IPS-NIHi11 (cell line): ENCODE measurements around the gene BEND6.
"Not testable (repeated sequence)": the region's sequence is repeated elsewhere in the genome, so short reads cannot be mapped to it uniquely, and the experiment has no call there.

Experiments
- DNase-seq: peaks from one replicate; pipeline ENCODE4 v3.0.0; 2012; ENCODE audit warnings: mixed read lengths, low spot score

Gene BEND6

GRCh38 chr6:56984361-56984760 lies 29.5 kb downstream of the BEND6 start:
- DNase-seq, result no peak

- DNase-seq, result no peak
Observed at GRCh38 chr6:56984884-56985283, 30.0 kb downstream of the BEND6 start.

DNA sequence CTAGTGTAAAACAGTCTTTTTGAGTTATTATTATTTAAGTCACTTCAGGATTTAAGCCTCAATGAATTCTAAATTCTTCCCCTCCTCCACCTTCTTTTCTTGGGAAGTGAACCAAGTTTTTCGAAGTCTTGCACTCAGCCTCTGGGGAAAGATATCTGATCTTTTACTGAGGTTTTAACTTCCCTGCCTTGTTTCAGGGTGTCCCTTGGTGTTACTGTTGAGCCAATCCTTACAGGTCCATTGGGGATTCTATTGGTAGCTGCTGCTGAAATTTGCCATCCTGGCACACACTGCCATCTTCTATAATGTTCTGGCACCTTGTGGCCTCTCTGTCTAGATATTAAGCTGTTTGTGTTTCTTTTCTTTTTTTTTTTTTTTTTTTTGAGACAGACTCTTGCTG lies 31.7 kb downstream of the BEND6 start:
- DNase-seq, result no peak

DNA sequence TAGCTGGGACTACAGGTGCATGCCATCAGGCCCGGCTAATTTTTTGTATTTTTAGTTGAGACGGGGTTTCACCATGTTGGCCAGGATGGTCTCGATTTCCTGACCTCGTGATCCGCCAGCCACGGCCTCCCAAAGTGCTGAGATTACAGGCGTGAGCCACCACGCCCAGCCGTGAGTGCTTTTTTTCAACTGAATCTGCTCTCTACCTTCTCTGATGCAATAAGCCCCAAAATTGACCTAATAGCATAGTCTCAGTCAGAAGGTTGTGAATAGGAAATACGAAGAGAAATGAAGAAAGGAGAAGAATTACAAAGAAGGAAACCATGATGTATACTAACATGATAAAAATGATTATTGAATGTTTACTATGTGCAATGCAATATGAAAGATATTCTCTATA lies 33.2 kb downstream of the BEND6 start:
- no peak for DNase-seq

DNA sequence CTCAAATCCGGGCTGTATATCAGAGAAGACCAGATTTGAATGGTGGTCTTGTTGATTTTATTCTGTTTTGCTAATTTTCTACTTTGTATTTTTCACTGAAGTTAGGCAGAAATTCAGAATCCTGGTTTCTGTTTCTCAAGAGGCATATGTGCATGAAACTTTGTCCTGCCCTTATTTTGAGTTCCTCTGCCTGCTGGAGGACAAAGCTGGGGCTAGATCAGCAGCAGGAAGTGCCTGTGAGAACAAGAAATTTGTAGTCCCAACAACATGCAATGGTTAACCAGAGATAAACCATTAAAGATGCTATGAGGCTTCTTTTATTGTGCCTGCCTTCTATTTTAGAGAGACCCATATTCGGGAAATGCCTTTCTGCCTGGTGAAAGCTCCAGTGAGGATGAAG lies 37.1 kb downstream of the BEND6 start:
- no peak for DNase-seq

GRCh38 chr6:56992703-56993102 lies 37.8 kb downstream of the BEND6 start:
- DNase-seq, result no peak

DNA sequence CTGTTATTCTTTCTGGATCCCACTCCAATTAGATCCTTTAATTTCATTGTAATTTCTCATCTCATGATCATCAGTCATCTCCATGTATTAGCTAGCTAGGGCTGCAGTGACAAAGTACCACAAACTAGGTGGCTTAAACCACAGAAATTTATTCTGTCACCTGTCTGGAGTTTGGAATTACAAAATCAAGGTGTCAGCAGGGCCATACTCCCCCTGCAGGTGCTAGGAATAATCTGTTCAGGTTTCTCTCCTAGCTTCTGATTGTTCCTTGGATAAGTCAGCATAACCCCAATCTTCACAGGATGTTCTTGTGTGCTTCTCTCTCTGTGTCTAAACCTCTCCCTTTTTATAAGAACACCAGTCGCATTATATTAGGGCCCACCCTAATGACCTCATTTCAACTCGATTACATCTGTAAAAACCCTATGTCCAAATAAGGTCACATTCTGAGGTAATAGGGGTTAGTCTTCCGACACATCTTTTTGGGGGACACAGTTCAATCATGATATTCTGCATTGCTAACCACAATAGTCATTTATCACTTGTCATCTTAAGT lies 40.5 kb downstream of the BEND6 start:
- DNase-seq, result peak; percentile 15

DNA sequence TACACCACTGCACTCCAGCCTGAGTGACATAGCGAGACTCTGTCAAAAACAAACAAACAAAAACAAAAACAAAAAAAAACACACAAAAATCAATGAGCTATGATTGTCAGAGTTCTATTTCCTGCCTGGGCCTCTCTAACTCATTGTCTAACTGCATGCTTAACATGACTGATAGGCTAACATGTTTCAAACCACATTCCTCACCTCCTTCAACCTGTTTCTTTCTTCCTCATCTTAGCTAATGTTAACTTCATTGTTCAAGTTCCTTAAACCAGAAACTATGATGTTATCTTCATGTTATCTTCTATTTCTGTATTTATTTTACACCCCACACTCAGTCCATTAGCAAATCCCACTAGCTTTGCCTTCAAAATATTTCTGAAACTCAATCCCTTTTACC lies 41.5 kb downstream of the BEND6 start:
- no peak for DNase-seq

DNA sequence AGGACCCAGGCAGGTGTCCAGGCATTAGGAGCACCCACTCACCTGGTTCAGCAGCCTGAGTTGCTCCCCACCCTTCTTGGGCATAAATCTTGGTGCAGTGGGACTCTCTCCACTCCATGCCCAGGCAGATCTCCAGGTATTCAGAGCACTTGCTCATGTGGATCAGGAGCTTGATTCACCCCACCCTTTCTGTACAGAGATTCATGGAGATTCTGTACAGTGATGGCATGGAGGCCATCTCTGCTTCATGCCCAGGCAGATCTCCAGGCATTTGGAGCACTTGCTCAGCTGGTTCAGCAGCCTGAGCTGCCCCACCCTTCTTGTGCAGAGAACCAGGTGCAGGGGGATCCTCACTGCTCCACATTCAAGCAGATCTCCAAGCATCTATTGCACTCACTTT lies 44.1 kb downstream of the BEND6 start:
- no peak for DNase-seq

GRCh38 chr6:56999748-57000147 lies 44.8 kb downstream of the BEND6 start:
- DNase-seq, result not testable (repeated sequence)

- DNase-seq, result no peak
Observed at GRCh38 chr6:57002197-57002596, 47.3 kb downstream of the BEND6 start.

DNA sequence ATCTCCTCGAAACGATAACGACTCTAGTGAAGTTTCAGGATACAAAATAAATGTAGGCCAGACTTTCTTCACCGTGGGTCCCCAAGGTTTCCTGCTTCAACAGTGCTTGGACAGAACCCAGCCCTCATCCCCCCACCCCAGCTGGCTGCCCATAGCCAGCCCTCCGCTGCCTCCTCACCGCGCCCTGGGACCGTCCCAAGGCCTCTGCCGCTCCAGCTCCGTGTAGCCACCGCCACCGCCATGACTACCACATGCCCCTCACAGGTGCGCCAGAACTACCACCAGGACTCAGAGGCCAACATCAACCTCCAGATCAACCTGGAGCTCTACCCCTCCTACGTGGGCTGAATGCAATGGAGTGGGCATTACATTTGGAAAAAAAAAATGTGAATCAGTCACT lies 49.4 kb downstream of the BEND6 start:
- no peak for DNase-seq

DNA sequence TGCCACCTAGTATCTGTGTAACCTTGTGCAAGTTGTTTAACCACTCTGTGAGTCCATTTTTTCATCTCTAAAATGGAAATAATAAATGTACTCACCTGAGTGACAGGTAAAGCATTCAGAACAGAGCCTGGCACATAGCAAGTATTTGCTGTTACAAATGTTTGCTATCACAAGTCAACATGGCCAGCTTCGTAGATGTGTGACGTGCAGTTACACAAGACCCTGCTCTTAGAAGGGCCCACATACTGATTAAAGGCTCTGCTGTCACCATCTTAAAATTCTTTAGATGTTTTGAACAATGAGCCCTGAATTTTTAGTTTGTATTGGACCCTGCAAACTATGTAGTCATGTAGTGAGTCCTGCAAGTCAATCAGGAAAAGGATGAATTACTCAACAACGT lies 51.2 kb downstream of the BEND6 start:
- no peak for DNase-seq

GRCh38 chr6:57008069-57008468 lies 53.2 kb downstream of the BEND6 start:
- not testable (repeated sequence) for DNase-seq

DNA sequence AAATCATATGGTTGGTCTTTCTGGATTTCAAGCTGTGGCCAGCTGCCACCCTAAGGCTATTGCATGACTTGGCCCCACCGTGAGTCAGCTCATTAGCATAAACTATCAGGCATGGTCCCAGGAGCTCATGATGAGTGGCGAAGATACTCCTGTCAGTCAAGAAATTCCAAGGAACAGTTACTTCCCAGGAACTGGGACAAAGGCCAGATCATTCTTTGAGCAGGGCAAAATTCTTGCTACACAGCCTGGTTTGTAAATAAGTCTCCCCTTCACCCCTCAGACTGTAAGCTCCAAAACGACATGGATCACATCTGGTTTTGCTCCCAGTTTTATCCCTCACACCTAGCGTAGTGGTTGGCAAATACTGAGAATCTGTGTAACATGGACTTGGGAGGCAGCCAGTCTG lies 58.6 kb downstream of the BEND6 start:
- no peak for DNase-seq

- no peak for DNase-seq
Observed at GRCh38 chr6:57017069-57017468, 62.2 kb downstream of the BEND6 start.

- no peak for DNase-seq
Observed at GRCh38 chr6:57017841-57018240, 62.9 kb downstream of the BEND6 start.

GRCh38 chr6:57019434-57019833 lies 64.5 kb downstream of the BEND6 start:
- no peak for DNase-seq

GRCh38 chr6:57021086-57021720 lies 66.3 kb downstream of the BEND6 start:
- peak; percentile 65 for DNase-seq

DNA sequence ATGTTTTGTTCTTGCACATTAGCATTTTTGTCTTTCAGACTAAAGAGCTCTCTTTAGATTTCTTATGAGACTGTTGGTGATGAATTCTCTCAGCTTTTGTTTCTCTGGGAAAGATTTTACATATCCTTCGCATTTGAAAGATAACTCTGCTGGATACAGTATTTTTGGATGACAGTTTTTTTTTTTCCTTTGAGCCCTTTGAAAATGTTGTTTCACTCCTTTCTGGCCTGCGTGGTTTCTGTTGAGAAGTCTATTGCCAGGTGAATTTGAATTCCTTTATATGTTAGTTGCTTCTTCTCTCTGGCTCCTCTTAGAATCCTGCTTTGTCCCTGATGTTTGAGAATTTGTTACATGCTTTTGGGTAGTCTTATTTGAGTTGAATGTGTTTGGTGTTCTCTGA lies 69.4 kb downstream of the BEND6 start:
- DNase-seq, result no peak

GRCh38 chr6:57024775-57025174 lies 69.9 kb downstream of the BEND6 start:
- DNase-seq, result no peak

- no peak for DNase-seq
Observed at GRCh38 chr6:57026001-57026400, 71.1 kb downstream of the BEND6 start.

GRCh38 chr6:57027301-57027700 lies 72.4 kb downstream of the BEND6 start:
- no peak for DNase-seq

- DNase-seq, result no peak
Observed at GRCh38 chr6:57029213-57029612, 74.3 kb downstream of the BEND6 start.
